Stimulated activated CD4-positive, alpha-beta T cell treated with anti-CD3 and anti-CD28 coated beads, TNF-alpha, amount 100 ng/mL, for 4 hours (primary cell): ENCODE results near the gene CCDC169.

ENCODE experiments used
- DNase-seq, 3 experiments: peaks; one replicate each; pipeline ENCODE4 v3.0.0-alpha.2; 2020; ENCODE audit warnings: low read depth in 3 of 3

CCDC169 gene

GRCh38 chr13:36242761-36243160 lies 54.9 kb downstream of the CCDC169 start:
- DNase-seq: no peak

DNA sequence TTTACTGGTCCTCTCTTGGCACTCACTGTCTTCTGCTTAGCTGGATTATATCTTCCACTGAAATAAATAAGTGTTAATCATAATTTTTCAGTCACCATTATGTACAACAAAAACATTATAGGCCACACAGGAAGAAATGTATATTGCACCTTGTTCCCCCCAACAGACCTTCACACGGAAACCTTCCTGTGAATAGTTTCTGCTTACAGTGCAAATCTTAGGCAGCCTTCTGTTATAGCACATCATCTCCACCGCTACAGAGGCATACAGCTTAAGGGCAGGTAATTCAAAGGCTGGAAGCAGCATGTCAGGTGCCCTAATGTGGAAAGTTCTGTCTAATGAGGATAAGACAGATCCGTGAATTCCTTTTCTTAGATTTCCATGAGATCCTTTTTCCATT lies 66.4 kb downstream of the CCDC169 start:
- DNase-seq: no peak

DNA sequence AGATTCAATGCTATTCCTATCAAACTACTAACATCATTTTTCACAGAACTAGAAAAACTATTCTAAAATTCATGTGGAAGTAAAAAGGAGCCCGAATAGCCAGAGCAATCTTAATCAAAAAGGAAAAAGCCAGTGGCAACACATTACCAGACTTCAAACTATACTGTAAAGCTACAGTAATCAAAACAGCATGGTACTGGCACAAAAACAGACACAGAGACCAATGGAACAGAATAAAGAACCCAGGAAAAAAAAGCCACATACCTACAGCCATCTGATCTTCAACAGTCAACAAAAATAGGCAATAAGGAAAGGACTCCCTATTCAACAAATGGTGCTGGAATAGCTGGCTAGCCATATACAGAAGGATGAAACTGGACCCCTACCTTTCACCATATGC lies 72.9 kb downstream of the CCDC169 start:
- no peak for DNase-seq

- no peak for DNase-seq
These were observed 77.7 kb downstream of the CCDC169 start for GRCh38 chr13:36219883-36220282.

GRCh38 chr13:36217456-36217855 lies 80.2 kb downstream of the CCDC169 start:
- no peak for DNase-seq

DNA sequence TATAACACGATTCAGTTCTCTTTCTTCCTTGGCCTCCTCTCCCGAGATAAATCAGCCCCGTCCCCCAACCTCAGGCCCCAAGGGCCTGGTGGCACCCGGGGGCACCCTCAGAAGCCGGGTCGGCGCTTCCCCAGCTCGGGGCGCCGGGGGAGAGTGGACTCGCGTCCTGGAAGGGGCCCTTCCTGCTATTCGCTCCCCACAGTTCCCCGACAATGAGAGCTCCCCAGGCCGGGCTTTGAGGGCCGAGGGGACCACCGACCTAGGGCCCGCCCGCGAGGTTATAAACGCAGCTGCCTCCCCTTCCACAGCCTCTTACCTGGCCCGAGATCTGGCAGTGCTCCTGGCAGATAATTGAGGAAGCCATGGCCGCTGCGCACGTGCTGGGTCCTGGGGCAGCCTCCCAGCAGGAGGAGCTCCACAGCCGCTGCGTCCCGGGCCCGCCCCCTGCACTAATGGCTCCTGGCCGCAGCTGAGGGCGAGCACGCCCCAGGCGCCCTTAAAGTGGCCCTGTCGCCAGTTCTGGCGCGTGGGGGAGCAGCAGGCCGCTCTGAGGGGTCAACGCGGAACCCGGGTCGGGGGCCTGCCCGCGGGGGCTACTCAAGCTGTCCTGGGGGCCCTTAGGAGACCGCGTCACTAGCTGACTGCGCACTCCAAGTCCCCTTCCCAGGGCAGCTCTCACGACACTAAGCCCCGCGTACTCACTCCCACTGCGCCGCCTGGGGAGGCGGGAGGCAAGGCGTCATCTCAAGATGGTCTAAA lies 83.3 kb downstream of the CCDC169 start, which contains the start of gene SOHLH2:
TSS of gene SOHLH2 (minus strand) at position 394 of the 759 bp plus-strand sequence. CDS start at position 364, 30 bp downstream.
- DNase-seq: no peak

DNA sequence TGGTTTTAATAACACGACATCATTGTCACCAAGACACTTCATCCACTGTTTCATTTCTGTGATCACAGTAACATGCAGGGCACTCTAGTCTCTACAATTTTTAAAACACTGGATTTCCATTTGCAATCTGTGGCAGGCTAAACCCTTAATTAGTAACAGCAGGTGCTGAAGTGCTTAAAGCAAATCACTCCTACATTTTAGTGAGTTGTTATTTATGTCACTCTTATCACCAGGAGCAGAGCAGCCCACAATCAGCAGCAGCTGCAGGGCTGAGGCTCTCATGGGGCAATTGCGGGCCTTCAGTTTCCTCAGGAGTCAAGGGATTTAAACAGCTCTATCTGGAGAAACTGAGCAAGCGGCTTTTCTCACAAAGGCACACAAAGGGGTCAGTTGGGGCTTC lies 84.8 kb downstream of the CCDC169 start:
- no peak for DNase-seq

DNA sequence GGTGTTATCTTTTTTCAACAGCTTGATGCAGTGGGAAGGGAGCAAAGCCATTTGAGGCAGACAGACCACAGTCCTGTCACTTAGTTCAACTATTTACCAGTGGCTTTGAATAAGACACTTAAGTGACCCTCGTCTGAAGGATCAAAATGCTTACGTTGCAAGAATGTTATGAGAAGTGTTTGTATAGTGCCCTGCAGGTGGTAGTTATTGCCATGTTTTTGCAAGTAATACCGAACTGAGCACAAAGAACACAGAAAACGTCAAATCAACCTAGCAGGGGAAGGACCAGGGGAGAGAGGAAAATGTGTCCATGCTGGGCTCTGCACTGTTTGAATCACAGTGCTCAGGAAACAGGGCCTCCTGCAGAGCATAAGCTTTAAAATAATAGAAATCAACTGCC lies 86.0 kb downstream of the CCDC169 start:
- DNase-seq: no peak

DNA sequence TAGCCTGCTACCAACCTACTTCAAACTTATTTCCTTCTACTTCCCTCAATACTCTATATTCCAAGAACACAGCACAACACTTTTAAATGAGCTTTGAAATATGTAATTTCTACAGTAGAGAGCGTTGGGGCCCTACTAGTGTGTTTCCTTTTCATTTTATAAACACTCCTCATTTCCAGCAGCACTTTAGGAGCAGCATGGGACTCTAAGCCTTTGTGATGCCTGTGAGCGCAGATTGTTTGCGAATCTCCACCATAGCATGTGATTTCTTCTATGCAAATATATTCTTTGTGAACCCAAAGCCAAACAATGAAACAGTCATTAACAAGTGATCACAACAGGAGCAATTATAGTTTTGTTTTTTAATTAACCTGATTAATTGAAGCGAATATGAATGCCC lies 86.9 kb downstream of the CCDC169 start:
- no peak for DNase-seq

GRCh38 chr13:36207672-36208071 lies 89.9 kb downstream of the CCDC169 start:
- DNase-seq: no peak

GRCh38 chr13:36193151-36193855 lies 104.3 kb downstream of the CCDC169 start:
- no peak for DNase-seq

DNA sequence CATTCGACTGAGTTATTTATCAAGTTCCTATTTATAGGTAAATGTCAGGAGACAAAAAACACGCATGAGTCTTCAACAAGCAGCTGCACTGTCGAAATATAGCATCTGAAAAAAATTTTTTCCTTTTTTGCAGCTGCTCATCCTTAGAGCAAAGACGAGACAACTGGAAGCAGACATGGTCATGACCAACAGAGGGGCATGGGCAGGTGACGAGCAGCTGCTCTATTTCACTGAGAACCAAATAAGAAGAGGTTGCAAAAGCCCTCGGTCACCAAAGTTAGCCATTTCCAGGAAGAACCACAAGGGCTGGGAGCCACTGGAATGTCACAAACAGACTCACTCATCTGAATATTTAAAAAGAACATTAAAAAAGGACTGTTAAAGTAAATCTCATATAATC lies 105.4 kb downstream of the CCDC169 start:
- no peak for DNase-seq

GRCh38 chr13:36190771-36191170 lies 106.8 kb downstream of the CCDC169 start:
- no peak for DNase-seq

- DNase-seq: no peak
These were observed 109.2 kb downstream of the CCDC169 start for GRCh38 chr13:36188441-36188840.

DNA sequence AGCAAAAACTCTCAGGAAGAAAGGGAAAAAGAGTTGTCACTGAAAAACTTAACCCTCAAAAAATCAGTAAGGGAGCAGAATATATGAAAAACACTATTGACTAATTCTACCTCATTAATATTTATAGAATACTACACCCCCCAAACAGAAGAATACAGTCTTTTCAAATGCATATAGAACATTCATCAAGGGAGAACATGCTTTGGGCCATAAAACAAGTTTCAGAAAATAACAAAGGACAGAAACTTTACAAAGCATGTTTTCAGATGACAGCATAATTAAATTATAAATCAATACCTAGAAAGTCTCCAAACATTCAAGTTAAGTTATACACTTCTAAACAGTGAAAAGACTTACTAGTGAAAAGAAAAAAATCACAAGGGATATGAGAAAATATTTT lies 113.7 kb downstream of the CCDC169 start:
- no peak for DNase-seq
